Diencephalon (tissue), 1 donor: Measurements from ENCODE around the gene ATP10B. TPM values are rescaled to one million over a fixed set of nuclear protein-coding genes. Genes with fewer than 3 reads are reported as not detected.

Experiments used
- total RNA-seq: library from RNA; depleted of rRNA; stranded (reverse); fragments of >200 nt; gene quantifications from one replicate; pipeline ENCODE4 v1.2.3, GENCODE V29; 2014

The ATP10B gene, protein sequence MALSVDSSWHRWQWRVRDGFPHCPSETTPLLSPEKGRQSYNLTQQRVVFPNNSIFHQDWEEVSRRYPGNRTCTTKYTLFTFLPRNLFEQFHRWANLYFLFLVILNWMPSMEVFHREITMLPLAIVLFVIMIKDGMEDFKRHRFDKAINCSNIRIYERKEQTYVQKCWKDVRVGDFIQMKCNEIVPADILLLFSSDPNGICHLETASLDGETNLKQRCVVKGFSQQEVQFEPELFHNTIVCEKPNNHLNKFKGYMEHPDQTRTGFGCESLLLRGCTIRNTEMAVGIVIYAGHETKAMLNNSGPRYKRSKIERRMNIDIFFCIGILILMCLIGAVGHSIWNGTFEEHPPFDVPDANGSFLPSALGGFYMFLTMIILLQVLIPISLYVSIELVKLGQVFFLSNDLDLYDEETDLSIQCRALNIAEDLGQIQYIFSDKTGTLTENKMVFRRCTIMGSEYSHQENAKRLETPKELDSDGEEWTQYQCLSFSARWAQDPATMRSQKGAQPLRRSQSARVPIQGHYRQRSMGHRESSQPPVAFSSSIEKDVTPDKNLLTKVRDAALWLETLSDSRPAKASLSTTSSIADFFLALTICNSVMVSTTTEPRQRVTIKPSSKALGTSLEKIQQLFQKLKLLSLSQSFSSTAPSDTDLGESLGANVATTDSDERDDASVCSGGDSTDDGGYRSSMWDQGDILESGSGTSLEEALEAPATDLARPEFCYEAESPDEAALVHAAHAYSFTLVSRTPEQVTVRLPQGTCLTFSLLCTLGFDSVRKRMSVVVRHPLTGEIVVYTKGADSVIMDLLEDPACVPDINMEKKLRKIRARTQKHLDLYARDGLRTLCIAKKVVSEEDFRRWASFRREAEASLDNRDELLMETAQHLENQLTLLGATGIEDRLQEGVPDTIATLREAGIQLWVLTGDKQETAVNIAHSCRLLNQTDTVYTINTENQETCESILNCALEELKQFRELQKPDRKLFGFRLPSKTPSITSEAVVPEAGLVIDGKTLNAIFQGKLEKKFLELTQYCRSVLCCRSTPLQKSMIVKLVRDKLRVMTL (N-terminal part only)
- total RNA-seq: 2.8 TPM

DNA sequence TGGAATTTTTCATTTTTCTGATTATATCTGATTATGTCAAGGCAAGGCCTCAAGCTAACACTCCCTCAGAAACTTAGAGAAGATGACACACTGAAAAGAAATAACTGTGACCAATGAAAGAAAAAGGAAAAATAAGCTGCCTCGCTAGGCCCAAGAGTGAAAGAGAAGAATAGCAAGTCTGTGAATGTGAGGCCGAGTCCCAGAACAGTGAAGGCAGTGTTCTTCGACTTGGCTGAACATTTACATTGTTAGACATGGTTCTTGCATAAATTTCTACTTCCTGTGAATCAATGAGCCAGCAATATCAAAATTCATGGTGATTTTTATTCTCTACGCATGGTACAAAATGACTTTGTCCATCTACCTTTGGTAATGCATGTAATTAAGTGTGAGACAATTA, at the start of gene ATP10B:
ATP10B (minus strand) TSS at position 163 of the 400 bp plus-strand sequence. CDS start 164,137 bp downstream, outside the sequence.

